Mammary epithelial cell (primary cell): ENCODE data around the gene TMEM141.

Source experiments
- CTCF ChIP-seq, 2 donors: IDR thresholded peaks in 1 of 2; conservative IDR thresholded peaks in 1 of 2; 2 replicates each; pipeline ENCODE4 v1.5.1; 2011 to 2012; ENCODE audit warnings: inconsistent platforms in 2 of 2, low read length in 2 of 2, mild to moderate bottlenecking in 2 of 2, control low read depth in 1 of 2, low read depth in 1 of 2; ENCODE audit not compliant: insufficient read depth in 1 of 2; ENCODE audit errors: extremely low read depth in 1 of 2
- EZH2 ChIP-seq: IDR thresholded peaks from 2 replicates; pipeline ENCODE4 v1.6.1; 2012; ENCODE audit warnings: low read length, inconsistent platforms, borderline replicate concordance

GRCh38 chr9:136747161-136748060 lies 43.7 kb upstream of the TMEM141 start:
- no peak for TF ChIP-seq CTCF (conservative IDR thresholded peaks at IDR 0.05 in 1 of 2, IDR thresholded peaks at IDR 0.05 in 1 of 2; ENCODE audit: extremely low read depth in 1 of 2, insufficient read depth in 1 of 2, low read depth in 1 of 2, low read length in 2 of 2)
- no peak for TF ChIP-seq EZH2
